ENCODE measurements around the gene ST3GAL3. TPM values are rescaled to one million over a fixed set of nuclear protein-coding genes. Genes with fewer than 3 reads are reported as not detected.
A peak's percentile ranks its signal among the peaks of the same experiment; 100 is the strongest.

ST3GAL3 gene
- total and polyA plus RNA-seq, 10 of the 15 experiments (the other 5 are each of a cell fraction or from before 2014, with no cell fraction given) = 1.2 to 19.3 (median 11.0) TPM

DNA sequence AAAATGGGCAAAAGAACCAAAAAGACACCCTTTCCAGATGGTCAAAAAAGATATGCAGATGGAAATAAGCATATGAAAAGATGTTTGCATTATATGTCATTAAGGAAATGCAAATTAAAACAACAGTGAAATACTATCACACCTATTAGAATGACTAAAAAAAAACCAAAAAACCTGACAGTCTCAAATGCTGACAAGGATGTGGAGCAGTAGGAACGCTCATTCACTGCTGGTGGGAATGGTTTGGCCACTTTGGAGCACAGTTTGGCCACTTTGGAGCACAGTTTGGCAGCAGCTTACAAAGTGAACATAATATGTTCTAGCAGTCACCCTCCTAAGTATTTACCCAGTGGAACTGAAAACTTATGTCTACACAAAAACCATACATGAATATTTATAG, 121.2 kb downstream of the ST3GAL3 start (continued):
- TF ChIP-seq, protein P1, sequence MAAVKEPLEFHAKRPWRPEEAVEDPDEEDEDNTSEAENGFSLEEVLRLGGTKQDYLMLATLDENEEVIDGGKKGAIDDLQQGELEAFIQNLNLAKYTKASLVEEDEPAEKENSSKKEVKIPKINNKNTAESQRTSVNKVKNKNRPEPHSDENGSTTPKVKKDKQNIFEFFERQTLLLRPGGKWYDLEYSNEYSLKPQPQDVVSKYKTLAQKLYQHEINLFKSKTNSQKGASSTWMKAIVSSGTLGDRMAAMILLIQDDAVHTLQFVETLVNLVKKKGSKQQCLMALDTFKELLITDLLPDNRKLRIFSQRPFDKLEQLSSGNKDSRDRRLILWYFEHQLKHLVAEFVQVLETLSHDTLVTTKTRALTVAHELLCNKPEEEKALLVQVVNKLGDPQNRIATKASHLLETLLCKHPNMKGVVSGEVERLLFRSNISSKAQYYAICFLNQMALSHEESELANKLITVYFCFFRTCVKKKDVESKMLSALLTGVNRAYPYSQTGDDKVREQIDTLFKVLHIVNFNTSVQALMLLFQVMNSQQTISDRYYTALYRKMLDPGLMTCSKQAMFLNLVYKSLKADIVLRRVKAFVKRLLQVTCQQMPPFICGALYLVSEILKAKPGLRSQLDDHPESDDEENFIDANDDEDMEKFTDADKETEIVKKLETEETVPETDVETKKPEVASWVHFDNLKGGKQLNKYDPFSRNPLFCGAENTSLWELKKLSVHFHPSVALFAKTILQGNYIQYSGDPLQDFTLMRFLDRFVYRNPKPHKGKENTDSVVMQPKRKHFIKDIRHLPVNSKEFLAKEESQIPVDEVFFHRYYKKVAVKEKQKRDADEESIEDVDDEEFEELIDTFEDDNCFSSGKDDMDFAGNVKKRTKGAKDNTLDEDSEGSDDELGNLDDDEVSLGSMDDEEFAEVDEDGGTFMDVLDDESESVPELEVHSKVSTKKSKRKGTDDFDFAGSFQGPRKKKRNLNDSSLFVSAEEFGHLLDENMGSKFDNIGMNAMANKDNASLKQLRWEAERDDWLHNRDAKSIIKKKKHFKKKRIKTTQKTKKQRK (IDR thresholded peaks at IDR 0.05; ENCODE audit: low read depth, low read length) = no peak
- no peak for TF ChIP-seq TCF7 (IDR thresholded peaks at IDR 0.05; ENCODE audit: borderline replicate concordance)
- TF ChIP-seq, protein P2, sequence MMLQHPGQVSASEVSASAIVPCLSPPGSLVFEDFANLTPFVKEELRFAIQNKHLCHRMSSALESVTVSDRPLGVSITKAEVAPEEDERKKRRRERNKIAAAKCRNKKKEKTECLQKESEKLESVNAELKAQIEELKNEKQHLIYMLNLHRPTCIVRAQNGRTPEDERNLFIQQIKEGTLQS (IDR thresholded peaks at IDR 0.05; ENCODE audit: borderline replicate concordance, extremely low read depth, low read depth, low read length) = no peak
- TF ChIP-seq CHD1 (IDR thresholded peaks at IDR 0.05; ENCODE audit: low read depth, low read length) = no peak

DNA sequence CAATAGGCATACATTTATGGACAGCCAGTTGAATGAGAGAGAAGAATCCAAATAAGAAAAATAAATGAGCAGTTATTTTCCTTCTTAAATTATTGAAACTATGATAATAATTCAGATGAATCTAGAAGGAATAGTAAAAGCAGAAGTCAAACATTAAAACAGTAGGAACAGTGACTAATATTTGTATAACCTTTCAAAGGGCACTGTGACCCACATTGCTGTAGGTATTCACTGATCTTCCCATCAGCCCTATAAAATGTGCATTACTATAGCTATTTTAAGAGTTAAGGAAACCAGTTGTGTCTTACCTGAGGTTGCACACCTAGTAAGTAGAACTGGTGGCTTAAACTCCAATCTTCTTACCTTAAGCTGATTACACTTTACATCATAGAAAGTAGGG, 123.5 kb downstream of the ST3GAL3 start:
- Histone ChIP-seq H3K9ac (ENCODE audit: control insufficient read depth, insufficient read depth, low read length) (no peak overlapping the region), H3K27ac (ENCODE audit: control insufficient read depth, insufficient read depth) (peak overlapping the region; percentile 95; the same call in 1 of the 2 replicates), H3K79me2 (ENCODE audit: control insufficient read depth, insufficient read depth, low read length) (peaks cover 3% of the 10 kb centered on the region), H3K4me2 (ENCODE audit: control insufficient read depth, insufficient read depth) (peak overlapping the region; percentile 81), H3K36me3 (ENCODE audit: control insufficient read depth in 2 of 2, insufficient read depth in 2 of 2, low read length in 1 of 2) (no peaks in the 10 kb centered on the region), H3K4me3 (no peak overlapping the region), H4K20me1 (ENCODE audit: control insufficient read depth, insufficient read depth) (no peaks in the 10 kb centered on the region), H3K9me3 (replicated peaks; ENCODE audit: control insufficient read depth, insufficient read depth, low read length) (no peaks in the 10 kb centered on the region), H3K4me1 (ENCODE audit: control insufficient read depth, insufficient read depth, low read length) (peaks cover 51% of the 10 kb centered on the region), H2AFZ (ENCODE audit: control insufficient read depth, low read depth, low read length) (no peak overlapping the region), H3K27me3 (replicated peaks in 1 of 2; ENCODE audit: control insufficient read depth in 2 of 2, insufficient read depth in 2 of 2, low read length in 1 of 2) (no peaks in the 10 kb centered on the region)
- POLR2A ChIA-PET = interaction anchor here (1.3 to 1.5 kb wide), 2 partner anchors 62 to 180 kb away, joined by 3 to 7 read pairs; partner anchors contain the start of gene KDM4A
- CTCF ChIA-PET = interaction anchor here (0.6 to 2.2 kb wide), 3 partner anchors 39 to 67 kb away, joined by 3 to 18 read pairs (median 4); no protein-coding TSS in a partner anchor
- in situ Hi-C loops (cut with MboI) (loop anchor here (10.0 kb wide), 1 partner anchor 876 kb away; the partner anchor contains the start of gene SLC2A1), intact Hi-C loops (cut with micrococcal nuclease; ENCODE audit: unreplicated experiment) (no loop called here)
- peak; percentile 19 for ATAC-seq
- no peak for FAIRE-seq
- RAD21 ChIA-PET (ENCODE audit: unreplicated experiment) = interaction anchor here (1.8 to 5.8 kb wide), 2 partner anchors 47 to 67 kb away, joined by 6 to 29 read pairs; no protein-coding TSS in a partner anchor
- TF ChIP-seq SPI1 (IDR thresholded peaks at IDR 0.05; ENCODE audit: borderline replicate concordance, insufficient read depth, low read depth, low read length) (peak; percentile 53), RUNX3 (IDR thresholded peaks at IDR 0.05; ENCODE audit: low read length) (peak; percentile 21; the same call in 1 of the 2 replicates), IKZF2 (IDR thresholded peaks at IDR 0.05) (peak in 1 of 2 experiments; percentile 28; a peak in 1 of 4 replicates), SMARCA5 (IDR thresholded peaks at IDR 0.05) (0 out of 2 replicates have a peak, but pooled peaks have one; percentile 38), BHLHE40 (IDR thresholded peaks at IDR 0.05; ENCODE audit: borderline replicate concordance in 1 of 2, low read depth in 2 of 2, low read length in 1 of 2) (no peak), JUNB (IDR thresholded peaks at IDR 0.05) (peak; percentile 73), EED (IDR thresholded peaks at IDR 0.05; ENCODE audit: low read depth) (no peak), NR2F1 (conservative IDR thresholded peaks at IDR 0.05) (peak; percentile 93), NFIC (IDR thresholded peaks at IDR 0.05; ENCODE audit: low read depth, low read length) (peak; percentile 48; the same call in 1 of the 2 replicates)
- SMC1A ChIA-PET (ENCODE audit: uncharacterized antibody, unreplicated experiment) = interaction anchor here (2.3 to 3.9 kb wide), 5 partner anchors 23 to 65 kb away, joined by 7 to 47 read pairs (median 14); no protein-coding TSS in a partner anchor
- BruUV-seq (replicated peaks) = no TSS peak
- DNase-seq (ENCODE audit: low read depth, low spot score) = no peak

Data from GM12878 (cell line).